IMR-90 (cell line): ENCODE results near the gene ALDH2. TPM values are rescaled to one million over a fixed set of nuclear protein-coding genes. Genes with fewer than 3 reads are reported as not detected.

Source experiments
- ATAC-seq: fragments of 200-7000 bp; cut with Tn5 transposase; 2 replicates; pipeline ENCODE4 v1.9.1; 2020; ENCODE audit warnings: low read depth, mild to moderate bottlenecking, moderate library complexity
- BruUV-seq: library from RNA; stranded (reverse); fragments of 400-500 nt; replicated peaks from 2 replicates; lab custom pipeline; 2021; lab: Mats Ljungman, UMichigan
- CTCF ChIA-PET: fragments of 300-600 bp; formaldehyde crosslinking; extraction: SDS; loops from one replicate; lab custom pipeline; 2021; ENCODE audit warnings: antibody characterized with exemption; lab: Yijun Ruan, JAX
- POLR2A ChIA-PET: fragments of 300-600 bp; sonication (Branson Sonifier 250); formaldehyde crosslinking; loops from one replicate; lab custom pipeline; 2022; ENCODE audit warnings: antibody characterized with exemption; ENCODE audit not compliant: unreplicated experiment; lab: Charles Lee
- DNase-seq: peaks from one replicate; pipeline ENCODE4 v3.0.0; 2013
- H2AFZ ChIP-seq: replicated peaks from 2 replicates; pipeline ENCODE3; 2013; ENCODE audit warnings: low read length, mild to moderate bottlenecking; ENCODE audit not compliant: poor library complexity
- H2AK5ac ChIP-seq: 2 replicates; pipeline ENCODE4 v1.6.1; 2013; ENCODE audit warnings: low read depth, low read length, inconsistent platforms
- H2AK9ac ChIP-seq: replicated peaks from 2 replicates; pipeline ENCODE3; 2013; ENCODE audit warnings: mild to moderate bottlenecking, low read depth, low read length, moderate library complexity; ENCODE audit not compliant: poor library complexity
- H2BK120ac ChIP-seq: 2 replicates; pipeline ENCODE4 v1.6.1; 2013; ENCODE audit warnings: low read depth, low read length, inconsistent platforms
- H2BK15ac ChIP-seq: 3 replicates; pipeline ENCODE4 v1.6.1; 2013; ENCODE audit warnings: low read depth, low read length, inconsistent platforms
- H2BK20ac ChIP-seq: 2 replicates; pipeline ENCODE4 v1.6.1; 2013; ENCODE audit warnings: low read depth, mild to moderate bottlenecking, inconsistent platforms, low read length, moderate library complexity
- H2BK5ac ChIP-seq: 2 replicates; pipeline ENCODE4 v1.6.1; 2013; ENCODE audit warnings: mild to moderate bottlenecking, low read depth, low read length, inconsistent platforms; ENCODE audit not compliant: poor library complexity, severe bottlenecking
- H3K14ac ChIP-seq: replicated peaks from 2 replicates; pipeline ENCODE4 v1.6.1; 2013; ENCODE audit warnings: low read depth, low read length, inconsistent platforms
- H3K18ac ChIP-seq: 2 replicates; pipeline ENCODE4 v1.6.1; 2013; ENCODE audit warnings: low read depth, low read length, control low read depth
- H3K23ac ChIP-seq: 2 replicates; pipeline ENCODE4 v1.6.1; 2013; ENCODE audit warnings: low read depth, low read length, inconsistent platforms
- H3K27ac ChIP-seq: 2 replicates; pipeline ENCODE4 v1.5.1; 2013; ENCODE audit warnings: mild to moderate bottlenecking, control low read depth, low read length; ENCODE audit not compliant: insufficient read depth
- H3K27me3 ChIP-seq: 2 replicates; pipeline ENCODE4 v1.6.1; 2013; ENCODE audit warnings: low read length; ENCODE audit not compliant: control insufficient read depth, insufficient read depth
- H3K36me3 ChIP-seq: 2 replicates; pipeline ENCODE4 v1.6.1; 2013; ENCODE audit warnings: low read length, mixed read lengths; ENCODE audit not compliant: control insufficient read depth, insufficient read depth
- H3K4ac ChIP-seq: 2 replicates; pipeline ENCODE4 v1.6.1; 2013; ENCODE audit warnings: low read depth, low read length, inconsistent platforms
- H3K4me1 ChIP-seq: 2 replicates; pipeline ENCODE4 v1.6.1; 2013; ENCODE audit warnings: low read length, mixed read lengths; ENCODE audit not compliant: control insufficient read depth, insufficient read depth
- H3K4me2 ChIP-seq: 2 replicates; pipeline ENCODE4 v1.6.1; 2013; ENCODE audit warnings: low read depth, mild to moderate bottlenecking, control low read depth, low read length, moderate library complexity
- H3K4me3 ChIP-seq: 2 replicates; pipeline ENCODE4 v1.5.1; 2013; ENCODE audit warnings: low read depth, mild to moderate bottlenecking, control low read depth, low read length, moderate library complexity; ENCODE audit not compliant: insufficient read depth
- H3K56ac ChIP-seq: 2 replicates; pipeline ENCODE4 v1.6.1; 2013; ENCODE audit warnings: low read length, inconsistent platforms; ENCODE audit not compliant: insufficient read depth; ENCODE audit errors: extremely low read depth
- H3K79me1 ChIP-seq, 2 experiments: 2 replicates each; pipeline ENCODE4 v1.6.1; 2013; ENCODE audit warnings: low read length in 2 of 2, inconsistent platforms in 1 of 2, low read depth in 1 of 2
- H3K9ac ChIP-seq: 2 replicates; pipeline ENCODE4 v1.6.1; 2013; ENCODE audit warnings: low read depth, low read length, control low read depth
- H3K9me1 ChIP-seq: 2 replicates; pipeline ENCODE4 v1.6.1; 2013; ENCODE audit warnings: low read length, inconsistent platforms; ENCODE audit not compliant: insufficient read depth
- H3K9me3 ChIP-seq: 2 replicates; pipeline ENCODE4 v1.6.1; 2013; ENCODE audit warnings: low read length; ENCODE audit not compliant: control insufficient read depth, insufficient read depth
- H4K20me1 ChIP-seq: 2 replicates; pipeline ENCODE4 v1.6.1; 2013; ENCODE audit warnings: low read length, inconsistent platforms; ENCODE audit not compliant: insufficient read depth
- H4K5ac ChIP-seq: 2 replicates; pipeline ENCODE4 v1.6.1; 2013; ENCODE audit warnings: mild to moderate bottlenecking, low read depth, low read length, control low read depth
- H4K8ac ChIP-seq, 2 experiments: 2 replicates each; pipeline ENCODE4 v1.6.1; 2013; ENCODE audit warnings: low read depth in 2 of 2, low read length in 2 of 2, control low read depth in 1 of 2, inconsistent platforms in 1 of 2
- H4K91ac ChIP-seq: 2 replicates; pipeline ENCODE4 v1.6.1; 2013; ENCODE audit warnings: low read depth, low read length, inconsistent platforms; ENCODE audit not compliant: insufficient read depth
- CEBPB ChIP-seq: IDR thresholded peaks from 2 replicates; pipeline ENCODE4 v1.6.1; 2012; ENCODE audit warnings: low read depth, low read length, improper control_type of control experiment
- MAZ ChIP-seq: IDR thresholded peaks from 2 replicates; pipeline ENCODE4 v1.6.1; 2012; ENCODE audit warnings: low read depth, mild to moderate bottlenecking, low read length, improper control_type of control experiment, moderate library complexity, borderline replicate concordance
- NFE2L2 ChIP-seq: fragments of 150-350 bp; IDR thresholded peaks from 2 replicates; pipeline ENCODE4 v1.6.1; 2016; ENCODE audit warnings: low read depth, mild to moderate bottlenecking, low read length
- POLR2A ChIP-seq: IDR thresholded peaks from 2 replicates; pipeline ENCODE4 v1.6.1; 2012; ENCODE audit warnings: mild to moderate bottlenecking, low read depth, low read length
- SMC3 ChIP-seq: fragments of 150-350 bp; IDR thresholded peaks from 2 replicates; pipeline ENCODE4 v1.6.1; 2016; ENCODE audit warnings: low read depth, mild to moderate bottlenecking, antibody characterized with exemption, low read length, moderate library complexity
- WGBS, 2 experiments: methylation state at CpG; one replicate each; pipeline versions ENCODE4 v1.1.5 to v1.1.7; 2013; ENCODE audit warnings: missing lambda C conversion rate in 2 of 2; ENCODE audit not compliant: insufficient read length in 1 of 2; ENCODE audit errors: extremely low coverage in 2 of 2; 5-methylcytosine and 5-hydroxymethylcytosine counted together
- dilution Hi-C: fragments of 300-500 bp; cut with HindIII; formaldehyde crosslinking; loops from one replicate; pipeline ENCODE4 v1.14.3; 2018; ENCODE audit warnings: low sequenced_read_pairs; ENCODE audit not compliant: unreplicated experiment
- in situ Hi-C: fragments of 300-500 bp; cut with MboI; formaldehyde crosslinking; loops from 3 replicates; pipeline ENCODE4 v1.14.3; 2019; ENCODE audit warnings: low sequenced_read_pairs, inconsistent platforms, mixed read lengths
- intact Hi-C: fragments of 100-400 bp; cut with micrococcal nuclease; formaldehyde crosslinking; loops from 2 replicates; pipeline ENCODE4 v1.10.0; 2022
- polyA plus RNA-seq, 3 experiments: library from polyadenylated mRNA; depleted of rRNA; stranded (reverse); fragments of >200 nt; gene quantifications; 2 replicates each; pipeline ENCODE4 v1.2.3, GENCODE V29; 2012; ENCODE audit warnings: low replicate concordance in 1 of 3
- total RNA-seq: library from RNA; depleted of rRNA; stranded (reverse); fragments of >200 nt; gene quantifications from 2 replicates; pipeline ENCODE4 v1.2.3, GENCODE V29; 2012
- TF ChIP-seq, protein P1 (sequence below): fragments of 150-350 bp; IDR thresholded peaks from 2 replicates; pipeline ENCODE4 v1.6.1; 2017; ENCODE audit warnings: mild to moderate bottlenecking, antibody characterized with exemption, low read length, low read depth

Gene ALDH2
- total and polyA plus RNA-seq, 2 of the 4 experiments (the other 2 are of a cell fraction), result 16.0 to 41.2 TPM

DNA sequence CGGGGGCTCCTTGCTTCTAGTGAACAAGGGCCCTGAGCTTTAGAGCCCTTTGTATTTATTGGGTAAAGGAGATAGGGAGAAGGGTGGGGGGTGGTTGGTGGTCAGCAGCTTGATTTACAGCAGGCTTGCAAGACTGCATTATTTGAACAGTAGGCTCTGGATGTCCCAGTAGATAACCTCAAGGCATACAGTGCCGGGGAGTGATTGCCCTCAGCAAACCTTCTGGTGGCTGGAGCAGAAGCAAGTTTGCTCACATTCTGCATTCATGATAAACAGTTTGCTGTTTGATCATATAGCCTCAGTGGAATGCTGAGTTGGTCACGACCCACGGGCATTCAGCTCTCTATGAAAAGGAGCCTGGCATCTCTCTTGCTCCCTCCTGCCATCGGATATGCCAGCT is 58.8 kb downstream of the ALDH2 start:
- no peak overlapping the region for H2BK5ac ChIP-seq
- 69% methylated on average over 2 of the region's 5 CpGs; no CpG with 5 or more reads in 1 of the 2 experiments for WGBS, 2 experiments
- H4K91ac ChIP-seq, result no peak overlapping the region
- H2BK20ac ChIP-seq, result no peak overlapping the region
- no peaks in the 10 kb centered on the region for H3K9me1 ChIP-seq
- ChIA-PET POLR2A (no interaction called here), CTCF (interaction anchor here (0.6 kb wide), 1 partner anchor 116 kb away, joined by 3 read pairs; no protein-coding TSS in a partner anchor)
- H2AFZ ChIP-seq, result no peak overlapping the region
- no peaks in the 10 kb centered on the region for H3K4me1 ChIP-seq
- BruUV-seq, result no TSS peak
- no peaks in the 10 kb centered on the region for H3K9me3 ChIP-seq
- no peak overlapping the region for H3K4me2 ChIP-seq
- no peaks in the 10 kb centered on the region for H3K36me3 ChIP-seq
- dilution Hi-C loops, result no loop called here
- no peak overlapping the region for H3K23ac ChIP-seq
- no peak overlapping the region for H2BK120ac ChIP-seq
- H3K79me1 ChIP-seq, result no peaks in the 10 kb centered on the region
- TF ChIP-seq NFE2L2 (no peak), CEBPB (no peak), SMC3 (no peak), POLR2A (no peak), MAZ (no peak)
- TF ChIP-seq, protein P1, sequence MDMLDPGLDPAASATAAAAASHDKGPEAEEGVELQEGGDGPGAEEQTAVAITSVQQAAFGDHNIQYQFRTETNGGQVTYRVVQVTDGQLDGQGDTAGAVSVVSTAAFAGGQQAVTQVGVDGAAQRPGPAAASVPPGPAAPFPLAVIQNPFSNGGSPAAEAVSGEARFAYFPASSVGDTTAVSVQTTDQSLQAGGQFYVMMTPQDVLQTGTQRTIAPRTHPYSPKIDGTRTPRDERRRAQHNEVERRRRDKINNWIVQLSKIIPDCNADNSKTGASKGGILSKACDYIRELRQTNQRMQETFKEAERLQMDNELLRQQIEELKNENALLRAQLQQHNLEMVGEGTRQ, result no peak
- H3K9ac ChIP-seq, result no peak overlapping the region
- H3K4ac ChIP-seq, result no peak overlapping the region
- no peak overlapping the region for H4K8ac ChIP-seq
- H3K27me3 ChIP-seq, result peaks cover 8% of the 10 kb centered on the region
- no peak overlapping the region for H2AK9ac ChIP-seq
- H2AK5ac ChIP-seq, result no peak overlapping the region
- H3K56ac ChIP-seq, result no peak overlapping the region
- H2BK15ac ChIP-seq, result no peak overlapping the region
- H4K20me1 ChIP-seq, result no peaks in the 10 kb centered on the region
- ATAC-seq, result no peak
- no peak overlapping the region for H3K4me3 ChIP-seq
- no peak overlapping the region for H4K5ac ChIP-seq
- in situ Hi-C loops, result no loop called here
- H3K14ac ChIP-seq, result no peak overlapping the region
- intact Hi-C loops, result no loop called here
- no peak for DNase-seq
- H3K27ac ChIP-seq, result no peak overlapping the region
- no peak overlapping the region for H3K18ac ChIP-seq
